SK-N-SH (cell line): Measurements from ENCODE around the gene TRIM69. TPM values are rescaled to one million over a fixed set of nuclear protein-coding genes. Genes with fewer than 3 reads are reported as not detected.

Source experiments
- CTCF ChIA-PET: fragments of 300-600, 350-600 bp; formaldehyde crosslinking; extraction: SDS; loops from one replicate; lab custom pipeline; 2021; lab: Yijun Ruan, JAX
- POLR2A ChIA-PET: fragments of 350-600 bp; sonication (Branson Sonifier 250); formaldehyde crosslinking; extraction: SDS; loops from one replicate; lab custom pipeline; 2020; ENCODE audit warnings: antibody characterized with exemption, inconsistent platforms; lab: Yijun Ruan, JAX
- DNase-seq: peaks from one replicate; pipeline ENCODE4 v3.0.0; 2012
- H2AFZ ChIP-seq: fragments of 200-600 bp; sonication (generic); 2 replicates; pipeline ENCODE4 v1.8.1; 2016; ENCODE audit warnings: antibody characterized with exemption, mild to moderate bottlenecking, low read depth
- H3F3A ChIP-seq: fragments of 200-600 bp; sonication (generic); replicated peaks from 2 replicates; pipeline ENCODE3; 2016; ENCODE audit warnings: antibody characterized with exemption, mild to moderate bottlenecking; ENCODE audit not compliant: insufficient read depth
- H3K27ac ChIP-seq, 2 experiments: fragments of 200-500 bp in 1 of 2; fragments of 200-600 bp in 1 of 2; sonication (Bioruptor generic) in 1 of 2; sonication (generic), shearing (Covaris generic) in 1 of 2; 2 replicates each; pipeline versions ENCODE4 v1.5.1 to v1.6.1; 2014 to 2016; ENCODE audit warnings: low read depth in 2 of 2, inconsistent platforms in 1 of 2, low read length in 1 of 2, mild to moderate bottlenecking in 1 of 2, mixed read lengths in 1 of 2
- H3K27me3 ChIP-seq: fragments of 200-600 bp; sonication (generic), shearing (Covaris generic); 2 replicates; pipeline ENCODE4 v1.6.1; 2016; ENCODE audit warnings: mixed run types; ENCODE audit not compliant: insufficient read depth
- H3K36me3 ChIP-seq, 2 experiments: fragments of 200-500 bp in 1 of 2; fragments of 200-600 bp in 1 of 2; sonication (Bioruptor generic) in 1 of 2; sonication (generic) in 1 of 2; replicated peaks in 1 of 2; 2 replicates each; pipeline versions ENCODE3 to v1.5.1; 2014 to 2016; ENCODE audit warnings: low read length in 1 of 2, mild to moderate bottlenecking in 1 of 2; ENCODE audit not compliant: insufficient read depth in 2 of 2, control insufficient read depth in 1 of 2
- H3K4me1 ChIP-seq, 2 experiments: fragments of 200-500 bp in 1 of 2; fragments of 200-600 bp in 1 of 2; sonication (Bioruptor generic) in 1 of 2; sonication (generic), shearing (Covaris generic) in 1 of 2; 2 replicates each; pipeline versions ENCODE4 v1.5.1 to v1.6.1; 2014 to 2016; ENCODE audit warnings: low read depth in 1 of 2, low read length in 1 of 2, mixed run types in 1 of 2; ENCODE audit not compliant: insufficient read depth in 2 of 2, control insufficient read depth in 1 of 2
- H3K4me2 ChIP-seq: fragments of 200-600 bp; sonication (generic), shearing (Covaris generic); 2 replicates; pipeline ENCODE4 v1.6.1; 2017; ENCODE audit warnings: mixed run types
- H3K4me3 ChIP-seq, 2 experiments: fragments of 200-500 bp in 1 of 2; fragments of 200-600 bp in 1 of 2; sonication (Bioruptor generic) in 1 of 2; sonication (generic), shearing (Covaris generic) in 1 of 2; 2 replicates each; pipeline versions ENCODE4 v1.5.1 to v1.8.1; 2014 to 2016; ENCODE audit warnings: low read depth in 2 of 2, inconsistent platforms in 1 of 2, low read length in 1 of 2, mild to moderate bottlenecking in 1 of 2, mixed read lengths in 1 of 2, moderate library complexity in 1 of 2
- H3K79me2 ChIP-seq: fragments of 200-600 bp; sonication (generic); 2 replicates; pipeline ENCODE4 v1.8.1; 2017; ENCODE audit warnings: mild to moderate bottlenecking; ENCODE audit not compliant: insufficient read depth
- H3K9ac ChIP-seq: fragments of 200-600 bp; sonication (generic); 2 replicates; pipeline ENCODE4 v1.6.1; 2017; ENCODE audit warnings: mixed run types
- H3K9me2 ChIP-seq: fragments of 200-600 bp; sonication (generic); 2 replicates; pipeline ENCODE4 v1.6.1; 2017; ENCODE audit warnings: mixed run types
- H3K9me3 ChIP-seq: fragments of 200-600 bp; sonication (generic); 2 replicates; pipeline ENCODE4 v1.6.1; 2017; ENCODE audit warnings: mixed run types, mild to moderate bottlenecking, moderate library complexity
- H4K20me1 ChIP-seq: fragments of 200-600 bp; sonication (generic); 2 replicates; pipeline ENCODE4 v1.6.1; 2017; ENCODE audit warnings: mild to moderate bottlenecking, mixed run types; ENCODE audit not compliant: insufficient read depth
- EP300 ChIP-seq, 2 experiments: IDR thresholded peaks; 2 replicates each; pipeline versions ENCODE4 v1.4.0 to v1.6.1; 2012; ENCODE audit warnings: borderline replicate concordance in 1 of 2, low read depth in 1 of 2, low read length in 1 of 2
- FOSL2 ChIP-seq: IDR thresholded peaks from 2 replicates; pipeline ENCODE4 v1.4.0; 2012; ENCODE audit warnings: low read depth, mild to moderate bottlenecking, moderate library complexity, borderline replicate concordance
- FOXM1 ChIP-seq: IDR thresholded peaks from 2 replicates; pipeline ENCODE4 v1.4.0; 2012; ENCODE audit warnings: low read depth, mild to moderate bottlenecking
- GATA2 ChIP-seq: sonication (generic); formaldehyde crosslinking; IDR thresholded peaks from 2 replicates; pipeline ENCODE4 v1.5.0; 2020; ENCODE audit warnings: mild to moderate bottlenecking, missing genetic modification reagents
- IRF3 ChIP-seq: fragments of 150-350 bp; IDR thresholded peaks from 2 replicates; pipeline ENCODE4 v1.6.1; 2016; ENCODE audit warnings: mild to moderate bottlenecking, low read depth, low read length
- MEF2A ChIP-seq: IDR thresholded peaks from 2 replicates; pipeline ENCODE4 v1.4.0; 2012; ENCODE audit warnings: low read depth, borderline replicate concordance
- POLR2AphosphoS5 ChIP-seq: IDR thresholded peaks from 2 replicates; pipeline ENCODE4 v1.6.1; 2012; ENCODE audit warnings: low read depth, low read length
- RCOR1 ChIP-seq: fragments of 150-350 bp; IDR thresholded peaks from 2 replicates; pipeline ENCODE4 v1.6.1; 2017; ENCODE audit warnings: antibody characterized with exemption, low read length
- REST ChIP-seq: IDR thresholded peaks from 2 replicates; pipeline ENCODE4 v1.6.1; 2012; ENCODE audit warnings: mild to moderate bottlenecking, low read depth, low read length, moderate library complexity
- RXRA ChIP-seq: IDR thresholded peaks from 2 replicates; pipeline ENCODE4 v1.4.0; 2012; ENCODE audit warnings: low read depth, mild to moderate bottlenecking, borderline replicate concordance
- SIN3A ChIP-seq: IDR thresholded peaks from 2 replicates; pipeline ENCODE4 v1.6.1; 2012; ENCODE audit warnings: low read depth, mild to moderate bottlenecking, low read length, moderate library complexity, borderline replicate concordance
- TCF12 ChIP-seq: IDR thresholded peaks from 2 replicates; pipeline ENCODE4 v1.4.0; 2012
- USF1 ChIP-seq: IDR thresholded peaks from 2 replicates; pipeline ENCODE4 v1.4.0; 2012; ENCODE audit warnings: low read depth, borderline replicate concordance
- YY1 ChIP-seq: IDR thresholded peaks from 2 replicates; pipeline ENCODE4 v1.4.0; 2012; ENCODE audit warnings: low read depth, mild to moderate bottlenecking
- WGBS: methylation state at CpG from one replicate; pipeline ENCODE4 v1.1.6; 2017; ENCODE audit warnings: low lambda C conversion rate; 5-methylcytosine and 5-hydroxymethylcytosine counted together
- polyA plus RNA-seq, 3 experiments: library from polyadenylated mRNA; depleted of rRNA; stranded (reverse); fragments of >200 nt; gene quantifications; 2 replicates each; pipeline ENCODE4 v1.2.3, GENCODE V29; 2012
- TF ChIP-seq, protein P1 (sequence below): IDR thresholded peaks from 2 replicates; pipeline ENCODE4; 2012

The TRIM69 gene
- polyA plus RNA-seq, 1 of the 3 experiments (the other 2 are of a cell fraction), result 9.7 TPM

DNA sequence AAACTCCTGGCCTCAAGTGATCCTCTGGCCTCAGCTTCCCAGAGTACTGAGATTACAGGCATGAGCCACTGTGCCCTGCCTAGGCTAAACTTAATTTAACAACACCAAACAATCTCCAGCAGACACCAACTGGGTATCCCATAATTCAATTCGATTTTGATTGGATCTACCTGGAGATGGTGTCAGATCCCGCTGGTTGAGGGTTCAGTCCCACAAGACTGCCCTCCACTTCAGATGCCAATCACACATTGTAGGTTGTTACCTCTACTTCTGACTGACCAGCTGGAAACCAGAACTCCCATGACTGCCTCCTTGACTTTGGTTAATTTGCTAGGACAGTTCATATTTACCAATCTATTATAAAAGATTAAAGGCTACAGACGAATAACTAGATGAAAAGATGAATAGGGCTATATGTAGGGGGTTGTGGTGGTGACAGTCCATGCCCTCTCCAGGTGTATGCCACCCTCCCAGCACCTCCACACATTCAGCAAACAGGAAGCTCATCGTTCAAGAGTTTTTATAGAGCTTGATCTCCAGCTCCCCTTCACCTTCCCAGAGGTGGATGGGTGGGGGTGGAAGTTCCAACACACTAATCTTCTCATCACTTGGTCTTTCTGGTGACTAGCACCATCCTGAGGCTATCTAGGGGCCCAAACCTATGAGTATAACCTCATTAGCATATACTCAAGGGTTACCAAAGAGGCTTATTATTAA is 15.7 kb upstream of the TRIM69 start (continued):
- TF ChIP-seq IRF3, result no peak
- TF ChIP-seq REST, result no peak

GRCh38 chr15:44722011-44722410 is 14.3 kb upstream of the TRIM69 start:
- no peak overlapping the region for H3K27ac ChIP-seq
- no peak overlapping the region for H2AFZ ChIP-seq
- no peak for DNase-seq
- H3F3A ChIP-seq, result peaks cover 9% of the 10 kb centered on the region
- H3K27me3 ChIP-seq, result no peaks in the 10 kb centered on the region
- CTCF ChIA-PET, result interaction anchor here (1.0 to 1.4 kb wide), 4 partner anchors 9 to 143 kb away, joined by 3 to 10 read pairs (median 4); no protein-coding TSS in a partner anchor
- no peak overlapping the region for H3K9ac ChIP-seq
- peaks cover 18 to 20% of the 10 kb centered on the region in 2 experiments for H3K36me3 ChIP-seq
- TF ChIP-seq MEF2A (no peak), EP300 (IDR thresholded peaks at IDR 0.05; ENCODE audit: borderline replicate concordance in 1 of 2, low read depth in 1 of 2, low read length in 1 of 2) (no peak), TCF12 (no peak), POLR2AphosphoS5 (no peak), GATA2 (CRISPR knock-in tag) (no peak), SIN3A (no peak), YY1 (no peak), RXRA (no peak), USF1 (no peak), FOXM1 (no peak), FOSL2 (no peak), RCOR1 (no peak)
- TF ChIP-seq, protein P1, sequence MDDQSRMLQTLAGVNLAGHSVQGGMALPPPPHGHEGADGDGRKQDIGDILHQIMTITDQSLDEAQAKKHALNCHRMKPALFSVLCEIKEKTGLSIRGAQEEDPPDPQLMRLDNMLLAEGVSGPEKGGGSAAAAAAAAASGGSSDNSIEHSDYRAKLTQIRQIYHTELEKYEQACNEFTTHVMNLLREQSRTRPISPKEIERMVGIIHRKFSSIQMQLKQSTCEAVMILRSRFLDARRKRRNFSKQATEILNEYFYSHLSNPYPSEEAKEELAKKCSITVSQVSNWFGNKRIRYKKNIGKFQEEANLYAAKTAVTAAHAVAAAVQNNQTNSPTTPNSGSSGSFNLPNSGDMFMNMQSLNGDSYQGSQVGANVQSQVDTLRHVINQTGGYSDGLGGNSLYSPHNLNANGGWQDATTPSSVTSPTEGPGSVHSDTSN, result no peak
- H3K4me1 ChIP-seq, result peaks cover 0 to 11% of the 10 kb centered on the region in 2 experiments; a peak in 2 of 4 replicates
- H3K9me3 ChIP-seq, result no peaks in the 10 kb centered on the region
- H3K79me2 ChIP-seq, result no peaks in the 10 kb centered on the region
- H3K9me2 ChIP-seq, result no peaks in the 10 kb centered on the region
- POLR2A ChIA-PET, result interaction anchor here (0.8 kb wide), 1 partner anchor 58 kb away, joined by 3 read pairs; no protein-coding TSS in a partner anchor
- H3K4me2 ChIP-seq, result no peak overlapping the region
- H3K4me3 ChIP-seq, result no peak overlapping the region
- H4K20me1 ChIP-seq, result no peaks in the 10 kb centered on the region
- 86% methylated on average over 2 of the region's 2 CpGs for WGBS
